ENCODE results near the gene GCSH. TPM values are rescaled to one million over a fixed set of nuclear protein-coding genes. Genes with fewer than 3 reads are reported as not detected.

GCSH gene
- total RNA-seq, 4 donors from 2014 or later: 4.8 to 10.6 (median 7.7) TPM

GRCh38 chr16:81077076-81077940, 18.9 kb downstream of the GCSH start, which contains the start of gene C16orf46:
Gene C16orf46 (minus strand): TSS chr16:81077238. CDS start chr16:81063955, 13,283 bp downstream.
- intact Hi-C loops (cut with DNase I; ENCODE audit: low total_unique reads): no loop called here
- DNase-seq (ENCODE audit: low spot score in 2 of 2): peak; percentile 97 to 100
- peak within 1 kb of the TSS; percentile 70 for H3K4me3 ChIP-seq (ENCODE audit: low read depth, poor library complexity, severe bottlenecking)
- WGBS, 2 donors: 11 to 12% methylated on average over 54 to 59 of the region's 59 CpGs
- TF ChIP-seq CTCF (IDR thresholded peaks at IDR 0.05): no peak
- no peak for TF ChIP-seq POLR2A (IDR thresholded peaks at IDR 0.05)

- peak overlapping the region; percentile 70 for H3K4me3 ChIP-seq (ENCODE audit: low read depth, poor library complexity, severe bottlenecking)
- 1% methylated on average over 27 of the region's 27 CpGs for WGBS, 2 donors
- peak; percentile 83 to 97 for DNase-seq (ENCODE audit: low spot score in 2 of 2)
- TF ChIP-seq CTCF (IDR thresholded peaks at IDR 0.05): no peak
- no peak for TF ChIP-seq POLR2A (IDR thresholded peaks at IDR 0.05)
- intact Hi-C loops (cut with DNase I; ENCODE audit: low total_unique reads): no loop called here
These were observed 19.6 kb downstream of the GCSH start for GRCh38 chr16:81076566-81077075.

GRCh38 chr16:81073560-81074330, 22.4 kb downstream of the GCSH start:
- TF ChIP-seq CTCF (IDR thresholded peaks at IDR 0.05): no peak
- TF ChIP-seq POLR2A (IDR thresholded peaks at IDR 0.05): no peak
- H3K4me3 ChIP-seq (ENCODE audit: low read depth, poor library complexity, severe bottlenecking): no peak overlapping the region
- WGBS, 2 donors: 56 to 61% methylated on average over 5 of the region's 5 CpGs
- intact Hi-C loops (cut with DNase I; ENCODE audit: low total_unique reads): no loop called here
- DNase-seq (ENCODE audit: low spot score in 2 of 2): no peak

GRCh38 chr16:81071805-81072204, 24.4 kb downstream of the GCSH start:
- TF ChIP-seq CTCF (IDR thresholded peaks at IDR 0.05) (no peak), POLR2A (IDR thresholded peaks at IDR 0.05) (no peak)
- 85 to 86% methylated on average over 4 of the region's 4 CpGs for WGBS, 2 donors
- intact Hi-C loops (cut with DNase I; ENCODE audit: low total_unique reads): no loop called here
- H3K4me3 ChIP-seq (ENCODE audit: low read depth, poor library complexity, severe bottlenecking): no peak overlapping the region
- no peak for DNase-seq (ENCODE audit: low spot score in 2 of 2)

GRCh38 chr16:81070979-81071378, 25.2 kb downstream of the GCSH start:
- intact Hi-C loops (cut with DNase I; ENCODE audit: low total_unique reads): no loop called here
- no peak overlapping the region for H3K4me3 ChIP-seq (ENCODE audit: low read depth, poor library complexity, severe bottlenecking)
- no peak for TF ChIP-seq POLR2A (IDR thresholded peaks at IDR 0.05)
- no peak for TF ChIP-seq CTCF (IDR thresholded peaks at IDR 0.05)
- 75 to 81% methylated on average over 8 of the region's 8 CpGs for WGBS, 2 donors
- DNase-seq (ENCODE audit: low spot score in 2 of 2): no peak

Data from lower leg skin (tissue), 4 donors.